Mammary epithelial cell (primary cell): Measurements from ENCODE around the gene OPHN1.

Experiments used
- CTCF ChIP-seq, 2 donors: IDR thresholded peaks in 1 of 2; conservative IDR thresholded peaks in 1 of 2; 2 replicates each; pipeline ENCODE4 v1.5.1; 2011 to 2012; ENCODE audit warnings: inconsistent platforms in 2 of 2, low read length in 2 of 2, mild to moderate bottlenecking in 2 of 2, control low read depth in 1 of 2, low read depth in 1 of 2; ENCODE audit not compliant: insufficient read depth in 1 of 2; ENCODE audit errors: extremely low read depth in 1 of 2
- EZH2 ChIP-seq: IDR thresholded peaks from 2 replicates; pipeline ENCODE4 v1.6.1; 2012; ENCODE audit warnings: low read length, inconsistent platforms, borderline replicate concordance

DNA sequence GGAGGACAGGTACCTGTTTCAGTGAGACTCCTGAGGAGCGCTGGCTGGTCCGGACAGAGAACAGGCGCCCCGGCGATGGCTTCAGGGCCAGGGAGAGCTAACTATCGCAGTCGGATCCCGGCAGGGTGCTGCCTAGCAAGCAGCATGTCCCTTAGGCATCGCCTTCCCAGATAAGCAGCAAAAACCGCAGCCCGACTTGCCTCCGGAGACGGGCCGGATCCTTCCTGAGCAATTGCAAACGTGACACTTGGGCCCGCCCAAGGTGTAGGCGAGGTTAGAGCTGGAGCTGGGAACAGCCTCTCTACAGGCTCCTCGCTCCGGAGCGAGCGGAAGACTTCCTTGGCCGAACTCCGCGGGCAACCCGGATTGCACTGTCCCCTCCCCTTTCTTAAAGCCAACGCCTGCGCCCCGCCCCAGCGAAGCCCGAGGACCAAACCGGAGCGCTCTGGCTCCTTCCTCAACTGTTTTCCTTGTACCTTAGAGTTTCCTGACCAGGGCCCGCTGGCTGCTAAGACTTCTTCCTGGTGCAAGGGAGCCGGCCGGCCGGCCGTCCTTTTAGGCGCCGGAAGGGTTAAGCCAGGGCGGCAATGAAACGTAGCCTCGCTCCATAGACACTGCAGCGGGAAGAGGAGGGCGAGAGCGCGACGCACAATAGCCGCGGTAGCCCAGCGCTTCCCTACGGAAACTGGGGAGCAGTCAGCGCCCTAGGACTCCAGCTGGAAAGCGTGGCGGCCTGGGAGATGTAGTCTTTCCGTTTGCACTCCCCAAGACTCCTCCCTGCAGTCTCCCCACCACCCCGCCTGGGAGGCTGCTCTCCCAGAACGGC, at the start of gene OPHN1:
- no peak for TF ChIP-seq CTCF (conservative IDR thresholded peaks at IDR 0.05 in 1 of 2, IDR thresholded peaks at IDR 0.05 in 1 of 2; ENCODE audit: extremely low read depth in 1 of 2, insufficient read depth in 1 of 2, low read depth in 1 of 2, low read length in 2 of 2)
- no peak for TF ChIP-seq EZH2
